Stimulated activated CD4-positive, alpha-beta T cell treated with anti-CD3 and anti-CD28 coated beads, Interleukin-15, amount 100 ng/mL, for 24 hours (primary cell): ENCODE data around the gene INO80D.

ENCODE experiments used
- DNase-seq: peaks from one replicate; pipeline ENCODE4 v3.0.0-alpha.2; 2020

The INO80D gene

GRCh38 chr2:205976120-205976814, 109.7 kb downstream of the INO80D start:
- DNase-seq: no peak

GRCh38 chr2:205975082-205975949, 110.7 kb downstream of the INO80D start:
- no peak for DNase-seq

- DNase-seq: no peak
Measured at GRCh38 chr2:205972113-205972512, 113.9 kb downstream of the INO80D start.

GRCh38 chr2:205970348-205970747, 115.6 kb downstream of the INO80D start:
- no peak for DNase-seq

- no peak for DNase-seq
Measured at GRCh38 chr2:205969584-205969983, 116.4 kb downstream of the INO80D start.

GRCh38 chr2:205967391-205968075, 118.4 kb downstream of the INO80D start:
- DNase-seq: no peak

GRCh38 chr2:205965707-205966106, 120.3 kb downstream of the INO80D start:
- DNase-seq: no peak

GRCh38 chr2:205964111-205964761, 121.7 kb downstream of the INO80D start:
- no peak for DNase-seq

- no peak for DNase-seq
Measured at GRCh38 chr2:205959521-205959920, 126.5 kb downstream of the INO80D start.

GRCh38 chr2:205957452-205958154, 128.4 kb downstream of the INO80D start:
- DNase-seq: no peak

- no peak for DNase-seq
Measured at GRCh38 chr2:205954707-205955106, 131.3 kb downstream of the INO80D start.

- DNase-seq: no peak
Measured at GRCh38 chr2:205952282-205952681, 133.7 kb downstream of the INO80D start.

GRCh38 chr2:205948883-205949282, 137.1 kb downstream of the INO80D start:
- DNase-seq: no peak

- DNase-seq: no peak
Measured at GRCh38 chr2:205948496-205948837, 137.5 kb downstream of the INO80D start.

GRCh38 chr2:205947621-205948495, 138.1 kb downstream of the INO80D start:
- peak; percentile 68 for DNase-seq

- DNase-seq: no peak
Measured at GRCh38 chr2:205946226-205946625, 139.7 kb downstream of the INO80D start.
